ENCODE measurements around the gene HBD. TPM values are rescaled to one million over a fixed set of nuclear protein-coding genes. Genes with fewer than 3 reads are reported as not detected.

HBD gene
- total RNA-seq, 1 donor from 2014 or later = not detected

DNA sequence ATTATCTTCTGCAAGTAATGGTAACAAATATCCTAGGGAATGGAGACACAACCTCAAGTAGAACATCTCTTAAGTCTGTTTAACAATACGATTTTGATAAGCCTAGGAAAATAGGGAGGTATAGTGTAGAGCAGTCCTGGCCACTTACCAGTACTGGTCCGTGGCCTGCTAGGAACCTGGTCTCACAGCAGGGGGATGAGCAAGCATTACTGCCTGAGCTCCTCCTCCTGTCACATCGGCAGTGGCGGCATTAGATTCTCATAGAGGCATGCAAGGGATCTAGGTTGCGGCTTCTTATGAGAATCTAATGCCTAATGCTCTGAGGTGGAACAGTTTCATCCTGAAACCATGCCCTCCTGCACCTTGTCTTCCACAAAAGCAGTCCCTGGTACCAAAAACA, 38.2 kb downstream of the HBD start:
- ATAC-seq (no peak), DNase-seq (no peak)
- intact Hi-C loops (cut with DNase I) = no loop called here

DNA sequence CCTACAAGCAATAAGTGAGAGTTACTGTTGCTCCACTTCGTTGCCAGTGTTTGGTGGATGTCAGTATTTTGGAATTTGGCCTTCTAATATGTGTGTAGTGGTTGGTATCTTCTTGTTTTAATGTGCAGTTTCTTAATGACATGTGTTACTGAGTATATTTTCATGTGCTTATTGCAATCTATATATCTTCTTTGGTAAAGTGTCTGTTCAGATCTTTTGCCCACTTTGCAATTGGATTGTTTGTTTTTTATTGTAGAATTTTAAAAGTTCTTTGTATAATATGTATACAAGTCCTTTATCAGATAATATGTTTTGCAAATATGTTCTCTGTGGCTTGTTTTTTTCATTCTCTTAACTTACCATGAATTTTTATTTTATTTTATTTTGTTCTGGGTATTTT, 41.5 kb downstream of the HBD start:
- no peaks in the 10 kb centered on the region for H3K4me1 ChIP-seq
- DNase-seq = no peak
- no peak for ATAC-seq

More for the DNA sequence above, 38.2 kb downstream of the HBD start:
- no peak for TF ChIP-seq CTCF (IDR thresholded peaks at IDR 0.05)
- no peaks in the 10 kb centered on the region for H3K9me3 ChIP-seq
- H3K4me3 ChIP-seq = no peak overlapping the region
- H3K36me3 ChIP-seq = no peaks in the 10 kb centered on the region
- no peaks in the 10 kb centered on the region for H3K27me3 ChIP-seq (ENCODE audit: low read depth)
- no peaks in the 10 kb centered on the region for H3K4me1 ChIP-seq
- no peak overlapping the region for H3K27ac ChIP-seq

DNA sequence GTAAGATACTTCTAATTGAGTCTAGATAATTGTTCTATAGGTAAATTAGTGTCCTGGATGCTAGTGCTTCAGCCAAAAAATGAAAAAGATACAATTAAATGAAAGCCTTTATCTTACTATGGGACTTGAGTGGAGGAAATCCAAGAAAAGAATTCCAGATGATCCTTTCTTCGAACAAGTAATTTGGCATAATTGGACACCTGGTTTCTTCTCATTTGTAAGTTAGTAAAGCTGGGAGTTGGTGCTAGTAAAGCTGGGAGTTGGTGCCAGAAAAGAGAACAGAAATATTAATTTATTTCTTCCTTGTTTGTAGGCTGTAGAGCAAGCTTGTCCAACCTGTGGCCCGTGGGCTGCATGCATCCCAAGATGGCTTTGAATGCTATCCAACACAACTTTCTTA, 46.1 kb downstream of the HBD start:
- Histone ChIP-seq H3K4me1 (no peaks in the 10 kb centered on the region), H3K27ac (no peak overlapping the region), H3K27me3 (ENCODE audit: low read depth) (no peaks in the 10 kb centered on the region), H3K9me3 (no peaks in the 10 kb centered on the region), H3K4me3 (no peak overlapping the region), H3K36me3 (no peaks in the 10 kb centered on the region)
- no peak for TF ChIP-seq CTCF (IDR thresholded peaks at IDR 0.05)
- ATAC-seq (no peak), DNase-seq (no peak)
- intact Hi-C loops (cut with DNase I) = no loop called here

More for the DNA sequence above, 41.5 kb downstream of the HBD start:
- Histone ChIP-seq H3K27me3 (ENCODE audit: low read depth) (no peaks in the 10 kb centered on the region), H3K4me3 (no peak overlapping the region), H3K36me3 (no peaks in the 10 kb centered on the region), H3K27ac (no peak overlapping the region), H3K9me3 (no peaks in the 10 kb centered on the region)
- intact Hi-C loops (cut with DNase I) = no loop called here
- no peak for TF ChIP-seq CTCF (IDR thresholded peaks at IDR 0.05)

Other genes with a start within 250 kb of the HBD start
- not detected for gene OR51L1, start 239.6 kb downstream of the HBD start, total RNA-seq
- gene OR52J3, start 188.0 kb downstream of the HBD start, total RNA-seq = not detected
- gene OR52E2, start 174.9 kb downstream of the HBD start, total RNA-seq = not detected
- gene OR52E1, start 164.9 kb downstream of the HBD start, total RNA-seq = not detected
- not detected for gene OR52A5, start 96.1 kb downstream of the HBD start, total RNA-seq
- gene OR52A1, start 79.7 kb downstream of the HBD start, total RNA-seq = not detected
- gene OR51V1, start 33.8 kb downstream of the HBD start, total RNA-seq = not detected
- gene HBB, start 7.4 kb downstream of the HBD start, total RNA-seq = 323 TPM
- not detected for gene HBG1, start 15.4 kb upstream of the HBD start, total RNA-seq
- 0.89 TPM for gene HBG2, start 20.3 kb upstream of the HBD start, total RNA-seq
- not detected for gene HBE1, start 35.5 kb upstream of the HBD start, total RNA-seq
- not detected for gene OR51B4, start 67.5 kb upstream of the HBD start, total RNA-seq
- not detected for gene OR51B2, start 89.8 kb upstream of the HBD start, total RNA-seq
- not detected for gene OR51B5, start 109.0 kb upstream of the HBD start, total RNA-seq
- gene OR51B6, start 117.0 kb upstream of the HBD start, total RNA-seq = not detected
- not detected for gene OR51M1, start 149.3 kb upstream of the HBD start, total RNA-seq
- gene OR51Q1, start 187.6 kb upstream of the HBD start, total RNA-seq = not detected
- 0.41 TPM for gene OR51I1, start 207.0 kb upstream of the HBD start, total RNA-seq
- gene OR51I2, start 214.8 kb upstream of the HBD start, total RNA-seq = not detected